ENCODE results near the gene ZNF805. TPM values are rescaled to one million over a fixed set of nuclear protein-coding genes. Genes with fewer than 3 reads are reported as not detected.

Gene ZNF805
- total RNA-seq, 4 donors from 2014 or later, result 11.1 to 21.3 (median 14.5) TPM

DNA sequence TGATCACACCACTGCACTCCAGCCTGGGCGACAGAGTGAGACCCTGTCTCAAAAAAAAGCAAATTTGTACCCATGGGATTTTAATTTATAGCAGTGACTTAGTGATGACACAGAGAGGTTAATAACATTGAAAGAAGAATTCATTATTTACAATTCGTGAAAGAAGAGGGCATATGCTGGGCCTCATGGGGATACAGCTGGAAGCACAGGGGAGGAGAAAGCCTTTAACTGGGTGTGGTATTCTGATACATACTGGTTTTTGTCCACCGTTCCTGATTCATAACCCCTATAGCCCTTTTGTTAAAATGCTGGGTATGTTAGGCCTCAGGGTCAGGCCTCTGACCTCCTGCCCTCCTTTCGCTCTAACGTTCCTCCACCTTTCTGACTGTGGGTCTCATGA, 38.3 kb upstream of the ZNF805 start:
- Histone ChIP-seq H3K4me1 (no peaks in the 10 kb centered on the region), H3K9me3 (peaks cover 0 to 12% of the 10 kb centered on the region in 2 donors), H3K36me3 (peaks cover 0 to 51% (median 15%) of the 10 kb centered on the region in 4 donors), H3K4me3 (no peak overlapping the region), H3K27me3 (no peaks in the 10 kb centered on the region), H3K27ac (no peak overlapping the region)
- in situ Hi-C loops (cut with MboI; ENCODE audit: low pct_ligation_motif_present in 1 of 4, low pct_unique_long_range_greater_than_20kb in 1 of 4, low sequenced_read_pairs in 3 of 4) (no loop called here), intact Hi-C loops (cut with DNase I; ENCODE audit: low total_unique reads) (no loop called here)
- DNase-seq, result no peak
- WGBS, 2 donors (ENCODE audit: low coverage in 1 of 2), result 91 to 100% methylated on average over 1 to 5 of the region's 5 CpGs
- TF ChIP-seq EP300 (IDR thresholded peaks at IDR 0.05; ENCODE audit: low read depth), result no peak
- TF ChIP-seq, protein P1, sequence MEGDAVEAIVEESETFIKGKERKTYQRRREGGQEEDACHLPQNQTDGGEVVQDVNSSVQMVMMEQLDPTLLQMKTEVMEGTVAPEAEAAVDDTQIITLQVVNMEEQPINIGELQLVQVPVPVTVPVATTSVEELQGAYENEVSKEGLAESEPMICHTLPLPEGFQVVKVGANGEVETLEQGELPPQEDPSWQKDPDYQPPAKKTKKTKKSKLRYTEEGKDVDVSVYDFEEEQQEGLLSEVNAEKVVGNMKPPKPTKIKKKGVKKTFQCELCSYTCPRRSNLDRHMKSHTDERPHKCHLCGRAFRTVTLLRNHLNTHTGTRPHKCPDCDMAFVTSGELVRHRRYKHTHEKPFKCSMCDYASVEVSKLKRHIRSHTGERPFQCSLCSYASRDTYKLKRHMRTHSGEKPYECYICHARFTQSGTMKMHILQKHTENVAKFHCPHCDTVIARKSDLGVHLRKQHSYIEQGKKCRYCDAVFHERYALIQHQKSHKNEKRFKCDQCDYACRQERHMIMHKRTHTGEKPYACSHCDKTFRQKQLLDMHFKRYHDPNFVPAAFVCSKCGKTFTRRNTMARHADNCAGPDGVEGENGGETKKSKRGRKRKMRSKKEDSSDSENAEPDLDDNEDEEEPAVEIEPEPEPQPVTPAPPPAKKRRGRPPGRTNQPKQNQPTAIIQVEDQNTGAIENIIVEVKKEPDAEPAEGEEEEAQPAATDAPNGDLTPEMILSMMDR (IDR thresholded peaks at IDR 0.05), result no peak
- TF ChIP-seq POLR2AphosphoS5 (IDR thresholded peaks at IDR 0.05), result no peak
- TF ChIP-seq POLR2A (IDR thresholded peaks at IDR 0.05), result no peak

DNA sequence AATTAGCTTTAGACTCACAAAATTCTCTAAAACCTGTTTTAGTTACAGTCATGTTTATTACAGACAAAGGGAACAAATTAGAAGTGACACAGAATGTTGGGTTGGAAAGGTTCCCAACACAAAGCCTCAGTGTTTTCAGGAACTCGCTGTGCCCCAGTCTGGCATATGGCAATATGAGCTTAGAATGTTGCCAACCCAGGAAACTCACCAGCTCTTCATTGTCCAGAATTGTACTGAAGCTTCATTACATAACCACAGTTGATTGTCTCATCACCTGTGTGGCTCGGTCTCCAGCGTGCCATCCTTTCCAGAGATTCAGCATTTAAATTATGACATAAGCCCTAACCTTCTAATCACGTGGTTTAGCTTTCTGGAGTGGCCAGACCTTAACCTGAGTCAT, 30.1 kb upstream of the ZNF805 start:
- WGBS, 2 donors (ENCODE audit: low coverage in 1 of 2), result 90 to 96% methylated on average over 3 to 4 of the region's 4 CpGs
- no peak for TF ChIP-seq EP300 (IDR thresholded peaks at IDR 0.05; ENCODE audit: low read depth)
- H3K27me3 ChIP-seq, result no peaks in the 10 kb centered on the region
- in situ Hi-C loops (cut with MboI; ENCODE audit: low pct_ligation_motif_present in 1 of 4, low pct_unique_long_range_greater_than_20kb in 1 of 4, low sequenced_read_pairs in 3 of 4), result no loop called here
- H3K9me3 ChIP-seq, result peaks cover 10 to 34% of the 10 kb centered on the region in 2 donors
- no peaks in the 10 kb centered on the region for H3K4me1 ChIP-seq
- no peak for DNase-seq
- H3K4me3 ChIP-seq, result no peak overlapping the region
- peaks cover 0 to 76% (median 38%) of the 10 kb centered on the region in 4 donors for H3K36me3 ChIP-seq
- intact Hi-C loops (cut with DNase I; ENCODE audit: low total_unique reads), result no loop called here
- no peak overlapping the region for H3K27ac ChIP-seq

DNA sequence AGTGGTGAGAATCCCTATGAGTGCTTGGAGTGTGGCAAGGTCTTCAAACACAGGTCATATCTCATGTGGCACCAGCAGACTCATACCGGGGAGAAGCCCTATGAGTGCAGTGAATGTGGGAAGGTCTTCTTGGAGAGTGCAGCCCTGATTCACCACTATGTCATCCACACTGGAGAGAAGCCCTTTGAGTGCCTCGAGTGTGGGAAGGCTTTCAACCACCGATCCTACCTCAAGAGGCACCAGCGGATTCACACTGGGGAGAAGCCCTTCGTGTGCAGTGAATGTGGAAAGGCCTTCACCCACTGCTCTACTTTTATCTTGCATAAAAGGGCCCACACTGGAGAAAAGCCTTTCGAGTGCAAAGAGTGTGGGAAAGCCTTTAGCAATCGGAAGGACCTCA, 28.3 kb upstream of the ZNF805 start:
- in situ Hi-C loops (cut with MboI; ENCODE audit: low pct_ligation_motif_present in 1 of 4, low pct_unique_long_range_greater_than_20kb in 1 of 4, low sequenced_read_pairs in 3 of 4) (no loop called here), intact Hi-C loops (cut with DNase I; ENCODE audit: low total_unique reads) (no loop called here)
- 86 to 96% methylated on average over 5 to 7 of the region's 7 CpGs for WGBS, 2 donors (ENCODE audit: low coverage in 1 of 2)
- H3K27me3 ChIP-seq, result no peaks in the 10 kb centered on the region
- no peak for DNase-seq
- TF ChIP-seq POLR2AphosphoS5 (IDR thresholded peaks at IDR 0.05) (no peak), EP300 (IDR thresholded peaks at IDR 0.05; ENCODE audit: low read depth) (no peak), POLR2A (IDR thresholded peaks at IDR 0.05) (no peak)
- TF ChIP-seq, protein P1 (IDR thresholded peaks at IDR 0.05), result no peak
- H3K4me3 ChIP-seq, result no peak overlapping the region
- H3K4me1 ChIP-seq, result no peaks in the 10 kb centered on the region
- H3K9me3 ChIP-seq, result peaks cover 10 to 31% of the 10 kb centered on the region in 2 donors
- H3K27ac ChIP-seq, result no peak overlapping the region
- peaks cover 0 to 76% (median 34%) of the 10 kb centered on the region in 4 donors for H3K36me3 ChIP-seq

DNA sequence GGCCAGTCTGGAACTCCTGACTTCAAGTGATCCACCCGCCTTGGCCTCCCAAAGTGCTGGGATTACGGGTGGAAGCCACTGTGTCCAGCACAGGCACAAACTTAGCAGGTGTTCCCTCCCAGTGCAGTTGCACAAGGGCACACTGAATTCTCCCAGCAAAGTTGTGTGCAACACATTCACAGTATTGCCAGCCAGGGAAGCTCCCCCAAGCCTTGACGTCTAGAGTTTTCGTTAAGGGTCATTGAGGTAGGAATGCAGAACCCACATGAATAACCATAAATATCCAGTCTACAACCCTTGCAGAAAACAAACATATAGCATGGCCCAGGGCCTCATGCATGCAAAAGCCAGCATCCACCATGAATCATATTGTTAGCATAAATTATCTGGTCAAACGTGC, 12.9 kb upstream of the ZNF805 start:
- no peak for DNase-seq
- Histone ChIP-seq H3K4me3 (no peak overlapping the region), H3K27ac (no peak overlapping the region), H3K4me1 (no peaks in the 10 kb centered on the region), H3K36me3 (no peaks in the 10 kb centered on the region), H3K27me3 (no peaks in the 10 kb centered on the region), H3K9me3 (no peaks in the 10 kb centered on the region)
- in situ Hi-C loops (cut with MboI; ENCODE audit: low pct_ligation_motif_present in 1 of 4, low pct_unique_long_range_greater_than_20kb in 1 of 4, low sequenced_read_pairs in 3 of 4) (no loop called here), intact Hi-C loops (cut with DNase I; ENCODE audit: low total_unique reads) (no loop called here)
- TF ChIP-seq POLR2AphosphoS5 (IDR thresholded peaks at IDR 0.05), result no peak
- TF ChIP-seq, protein P1 (IDR thresholded peaks at IDR 0.05), result no peak
- WGBS, 2 donors (ENCODE audit: low coverage in 1 of 2), result 80 to 94% methylated on average over 1 to 5 of the region's 5 CpGs

DNA sequence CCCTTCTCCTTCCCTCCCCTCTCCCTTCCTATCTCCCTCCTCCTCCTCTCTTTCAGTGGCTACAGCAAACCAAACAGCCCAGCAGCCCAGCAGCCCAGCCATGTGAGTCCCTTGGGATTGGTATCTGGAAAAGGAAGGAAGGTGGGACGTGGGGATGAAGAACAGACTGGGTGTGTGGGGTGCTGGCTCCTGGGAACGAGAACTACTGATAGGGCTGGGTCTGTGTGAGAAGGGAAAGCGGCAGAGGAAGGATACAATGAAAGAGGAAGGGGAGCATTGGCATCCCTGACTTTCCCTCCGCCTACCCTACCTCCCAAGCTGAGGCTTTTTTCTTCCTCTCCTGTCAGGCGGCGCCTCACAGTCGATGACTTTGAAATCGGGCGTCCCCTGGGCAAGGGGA, 8.7 kb upstream of the ZNF805 start:
- WGBS, 2 donors (ENCODE audit: low coverage in 1 of 2), result 68 to 82% methylated on average over 4 to 9 of the region's 9 CpGs
- H3K9me3 ChIP-seq, result no peaks in the 10 kb centered on the region
- H3K27ac ChIP-seq, result no peak overlapping the region
- in situ Hi-C loops (cut with MboI; ENCODE audit: low pct_ligation_motif_present in 1 of 4, low pct_unique_long_range_greater_than_20kb in 1 of 4, low sequenced_read_pairs in 3 of 4), result no loop called here
- no peaks in the 10 kb centered on the region for H3K4me1 ChIP-seq
- no peak overlapping the region for H3K4me3 ChIP-seq
- no peaks in the 10 kb centered on the region for H3K36me3 ChIP-seq
- intact Hi-C loops (cut with DNase I; ENCODE audit: low total_unique reads), result no loop called here
- no peak for DNase-seq
- TF ChIP-seq POLR2A (IDR thresholded peaks at IDR 0.05), result no peak
- no peak for TF ChIP-seq EP300 (IDR thresholded peaks at IDR 0.05; ENCODE audit: low read depth)
- TF ChIP-seq, protein P1 (IDR thresholded peaks at IDR 0.05), result no peak
- TF ChIP-seq POLR2AphosphoS5 (IDR thresholded peaks at IDR 0.05), result no peak
- H3K27me3 ChIP-seq, result no peaks in the 10 kb centered on the region

All from transverse colon (tissue), 4 donors.